ENCODE measurements around the gene VTI1A.

The VTI1A gene

GRCh38 chr10:112768121-112768520, 321.1 kb downstream of the VTI1A start:
- no peak for DNase-seq (ENCODE audit: low read depth)
- TF ChIP-seq POLR2A (IDR thresholded peaks at IDR 0.05; ENCODE audit: extremely low read depth, insufficient read length) (no peak), MYC (IDR thresholded peaks at IDR 0.05; ENCODE audit: low read depth, low read length) (no peak)
- TF ChIP-seq, protein P1, sequence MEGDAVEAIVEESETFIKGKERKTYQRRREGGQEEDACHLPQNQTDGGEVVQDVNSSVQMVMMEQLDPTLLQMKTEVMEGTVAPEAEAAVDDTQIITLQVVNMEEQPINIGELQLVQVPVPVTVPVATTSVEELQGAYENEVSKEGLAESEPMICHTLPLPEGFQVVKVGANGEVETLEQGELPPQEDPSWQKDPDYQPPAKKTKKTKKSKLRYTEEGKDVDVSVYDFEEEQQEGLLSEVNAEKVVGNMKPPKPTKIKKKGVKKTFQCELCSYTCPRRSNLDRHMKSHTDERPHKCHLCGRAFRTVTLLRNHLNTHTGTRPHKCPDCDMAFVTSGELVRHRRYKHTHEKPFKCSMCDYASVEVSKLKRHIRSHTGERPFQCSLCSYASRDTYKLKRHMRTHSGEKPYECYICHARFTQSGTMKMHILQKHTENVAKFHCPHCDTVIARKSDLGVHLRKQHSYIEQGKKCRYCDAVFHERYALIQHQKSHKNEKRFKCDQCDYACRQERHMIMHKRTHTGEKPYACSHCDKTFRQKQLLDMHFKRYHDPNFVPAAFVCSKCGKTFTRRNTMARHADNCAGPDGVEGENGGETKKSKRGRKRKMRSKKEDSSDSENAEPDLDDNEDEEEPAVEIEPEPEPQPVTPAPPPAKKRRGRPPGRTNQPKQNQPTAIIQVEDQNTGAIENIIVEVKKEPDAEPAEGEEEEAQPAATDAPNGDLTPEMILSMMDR (IDR thresholded peaks at IDR 0.05; ENCODE audit: low read depth, low read length), result no peak
- TF ChIP-seq, protein P2, sequence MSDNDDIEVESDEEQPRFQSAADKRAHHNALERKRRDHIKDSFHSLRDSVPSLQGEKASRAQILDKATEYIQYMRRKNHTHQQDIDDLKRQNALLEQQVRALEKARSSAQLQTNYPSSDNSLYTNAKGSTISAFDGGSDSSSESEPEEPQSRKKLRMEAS (IDR thresholded peaks at IDR 0.05; ENCODE audit: low read depth, low read length), result no peak
- H3K4me3 ChIP-seq (ENCODE audit: low read depth, low read length), result no peak overlapping the region

GRCh38 chr10:112769081-112769480, 322.1 kb downstream of the VTI1A start:
- H3K4me3 ChIP-seq (ENCODE audit: low read depth, low read length), result no peak overlapping the region
- TF ChIP-seq, protein P2 (IDR thresholded peaks at IDR 0.05; ENCODE audit: low read depth, low read length), result no peak
- TF ChIP-seq, protein P1 (IDR thresholded peaks at IDR 0.05; ENCODE audit: low read depth, low read length), result no peak
- no peak for TF ChIP-seq POLR2A (IDR thresholded peaks at IDR 0.05; ENCODE audit: extremely low read depth, insufficient read length)
- no peak for TF ChIP-seq MYC (IDR thresholded peaks at IDR 0.05; ENCODE audit: low read depth, low read length)
- no peak for DNase-seq (ENCODE audit: low read depth)

DNA sequence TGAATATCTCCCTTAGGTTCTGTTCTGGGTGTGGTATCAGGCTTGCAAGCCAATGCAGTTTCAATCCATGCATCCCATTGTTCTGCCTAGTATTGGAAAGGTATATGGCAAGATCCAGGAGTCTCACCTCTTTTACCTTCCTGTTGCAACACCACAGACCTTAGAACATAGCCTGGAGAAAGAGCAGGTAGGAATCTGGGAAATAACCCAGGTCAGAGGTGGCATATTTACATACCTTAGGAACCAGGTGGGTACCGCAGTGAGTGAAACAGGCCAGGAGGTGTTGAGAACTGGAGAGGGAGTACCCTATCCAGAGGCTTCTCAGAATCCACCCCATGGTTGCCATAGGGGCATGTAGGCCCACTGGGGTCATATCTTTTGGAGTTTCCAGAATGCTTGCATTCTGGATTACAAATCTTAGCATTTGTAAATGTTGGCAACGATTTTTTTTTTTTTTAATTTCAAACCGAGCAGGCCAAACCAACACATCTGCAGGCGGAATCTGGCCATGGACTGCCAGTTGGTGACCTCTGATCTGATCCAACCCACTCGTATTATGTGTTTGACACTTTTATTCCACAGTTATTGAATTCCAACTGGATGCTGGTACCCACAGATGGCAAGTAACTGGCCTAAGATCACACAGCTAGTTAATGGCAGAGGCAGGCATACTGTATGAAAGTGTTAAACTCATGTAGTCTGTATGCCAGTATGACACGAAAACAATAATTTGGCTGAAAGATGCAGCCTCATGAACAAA, 322.8 kb downstream of the VTI1A start:
- no peak overlapping the region for H3K4me3 ChIP-seq (ENCODE audit: low read depth, low read length)
- no peak for TF ChIP-seq MYC (IDR thresholded peaks at IDR 0.05; ENCODE audit: low read depth, low read length)
- no peak for TF ChIP-seq POLR2A (IDR thresholded peaks at IDR 0.05; ENCODE audit: extremely low read depth, insufficient read length)
- TF ChIP-seq, protein P1 (IDR thresholded peaks at IDR 0.05; ENCODE audit: low read depth, low read length), result no peak
- TF ChIP-seq, protein P2 (IDR thresholded peaks at IDR 0.05; ENCODE audit: low read depth, low read length), result no peak
- DNase-seq (ENCODE audit: low read depth), result no peak

- H3K4me3 ChIP-seq (ENCODE audit: low read depth, low read length), result no peak overlapping the region
- no peak for TF ChIP-seq POLR2A (IDR thresholded peaks at IDR 0.05; ENCODE audit: extremely low read depth, insufficient read length)
- TF ChIP-seq, protein P1 (IDR thresholded peaks at IDR 0.05; ENCODE audit: low read depth, low read length), result no peak
- TF ChIP-seq, protein P2 (IDR thresholded peaks at IDR 0.05; ENCODE audit: low read depth, low read length), result no peak
- no peak for TF ChIP-seq MYC (IDR thresholded peaks at IDR 0.05; ENCODE audit: low read depth, low read length)
- DNase-seq (ENCODE audit: low read depth), result no peak
Measured at GRCh38 chr10:112771733-112772132, 324.7 kb downstream of the VTI1A start.

DNA sequence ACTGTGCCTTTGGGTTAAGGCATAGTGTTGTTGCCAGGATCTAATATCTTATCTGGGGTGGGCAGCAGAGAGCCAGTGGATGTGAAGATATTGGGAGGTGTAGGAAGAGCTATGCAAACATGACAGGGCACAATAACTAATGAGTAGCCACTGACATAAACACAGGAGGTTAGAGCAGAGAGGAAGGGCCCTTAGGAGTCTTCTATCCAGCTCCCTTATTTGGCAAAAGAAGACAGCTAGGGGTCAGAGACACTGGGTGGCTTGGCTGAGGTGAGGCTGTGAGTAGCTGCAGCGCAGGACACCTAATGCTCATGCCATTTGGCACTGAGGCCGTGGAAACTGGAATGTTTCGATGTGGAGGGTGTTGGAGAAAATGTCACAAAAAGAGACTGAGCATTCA, 326.8 kb downstream of the VTI1A start:
- no peak for DNase-seq (ENCODE audit: low read depth)
- H3K4me3 ChIP-seq (ENCODE audit: low read depth, low read length), result no peak overlapping the region
- TF ChIP-seq, protein P2 (IDR thresholded peaks at IDR 0.05; ENCODE audit: low read depth, low read length), result no peak
- TF ChIP-seq MYC (IDR thresholded peaks at IDR 0.05; ENCODE audit: low read depth, low read length) (no peak), POLR2A (IDR thresholded peaks at IDR 0.05; ENCODE audit: extremely low read depth, insufficient read length) (no peak)
- TF ChIP-seq, protein P1 (IDR thresholded peaks at IDR 0.05; ENCODE audit: low read depth, low read length), result no peak

Measured in NB4 (cell line).